Measurements from ENCODE around the gene LMNB1. TPM values are rescaled to one million over a fixed set of nuclear protein-coding genes. Genes with fewer than 3 reads are reported as not detected.
"Not testable (repeated sequence)": the region's sequence is repeated elsewhere in the genome, so short reads cannot be mapped to it uniquely, and the experiment has no call there.

The LMNB1 gene
- total RNA-seq, 1 donor from 2014 or later, result 11.8 TPM

DNA sequence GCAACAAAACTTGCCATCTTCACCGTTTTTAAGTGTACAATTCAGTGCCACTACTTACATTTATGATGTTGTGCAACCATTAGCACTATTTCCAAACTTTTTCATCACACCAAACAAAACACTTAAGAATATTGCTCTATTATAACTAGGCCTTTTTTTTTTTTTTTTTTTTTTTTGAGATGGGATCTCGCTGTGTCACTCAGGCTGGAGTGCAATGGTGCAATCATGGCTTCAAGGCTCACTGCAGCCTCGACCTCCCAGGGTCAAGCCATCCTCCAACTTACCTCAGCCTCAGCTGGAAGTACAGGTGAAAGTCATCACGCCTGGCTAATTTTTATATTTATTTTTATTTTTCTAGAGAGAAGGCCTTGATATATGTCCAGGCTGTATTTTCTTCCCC is 22.3 kb upstream of the LMNB1 start:
- intact Hi-C loops (cut with DNase I), result no loop called here
- H3K4me3 ChIP-seq, result no peak overlapping the region
- no peak for ATAC-seq
- no peaks in the 10 kb centered on the region for H3K36me3 ChIP-seq
- no peaks in the 10 kb centered on the region for H3K27me3 ChIP-seq
- H3K27ac ChIP-seq, result no peak overlapping the region
- TF ChIP-seq, protein P1, sequence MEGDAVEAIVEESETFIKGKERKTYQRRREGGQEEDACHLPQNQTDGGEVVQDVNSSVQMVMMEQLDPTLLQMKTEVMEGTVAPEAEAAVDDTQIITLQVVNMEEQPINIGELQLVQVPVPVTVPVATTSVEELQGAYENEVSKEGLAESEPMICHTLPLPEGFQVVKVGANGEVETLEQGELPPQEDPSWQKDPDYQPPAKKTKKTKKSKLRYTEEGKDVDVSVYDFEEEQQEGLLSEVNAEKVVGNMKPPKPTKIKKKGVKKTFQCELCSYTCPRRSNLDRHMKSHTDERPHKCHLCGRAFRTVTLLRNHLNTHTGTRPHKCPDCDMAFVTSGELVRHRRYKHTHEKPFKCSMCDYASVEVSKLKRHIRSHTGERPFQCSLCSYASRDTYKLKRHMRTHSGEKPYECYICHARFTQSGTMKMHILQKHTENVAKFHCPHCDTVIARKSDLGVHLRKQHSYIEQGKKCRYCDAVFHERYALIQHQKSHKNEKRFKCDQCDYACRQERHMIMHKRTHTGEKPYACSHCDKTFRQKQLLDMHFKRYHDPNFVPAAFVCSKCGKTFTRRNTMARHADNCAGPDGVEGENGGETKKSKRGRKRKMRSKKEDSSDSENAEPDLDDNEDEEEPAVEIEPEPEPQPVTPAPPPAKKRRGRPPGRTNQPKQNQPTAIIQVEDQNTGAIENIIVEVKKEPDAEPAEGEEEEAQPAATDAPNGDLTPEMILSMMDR (IDR thresholded peaks at IDR 0.05), result no peak
- no peak for DNase-seq
- H3K9me3 ChIP-seq, result no peaks in the 10 kb centered on the region
- H3K4me1 ChIP-seq, result no peaks in the 10 kb centered on the region

DNA sequence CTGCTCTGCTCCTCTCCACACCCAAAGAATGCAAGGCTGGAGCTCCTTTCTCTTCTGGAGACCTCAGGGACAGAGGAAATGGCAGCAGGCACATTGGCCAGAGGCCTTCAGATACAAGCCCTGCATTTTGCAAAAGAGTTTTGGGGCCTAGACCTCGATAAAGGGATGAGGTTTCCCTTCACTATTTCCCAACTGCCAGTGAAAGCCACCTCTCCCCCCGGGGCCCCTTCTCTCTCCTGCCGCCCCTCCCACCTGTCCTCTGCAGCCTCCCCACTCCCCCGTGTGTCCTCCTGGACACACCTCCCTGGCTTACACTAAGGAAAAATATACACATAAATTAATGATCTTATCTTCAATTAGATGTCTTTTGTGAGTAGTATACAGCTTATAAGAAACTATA is 21.3 kb upstream of the LMNB1 start:
- intact Hi-C loops (cut with DNase I), result no loop called here
- DNase-seq, result no peak
- Histone ChIP-seq H3K27ac (no peak overlapping the region), H3K36me3 (no peaks in the 10 kb centered on the region), H3K4me1 (no peaks in the 10 kb centered on the region), H3K4me3 (no peak overlapping the region), H3K27me3 (no peaks in the 10 kb centered on the region), H3K9me3 (no peaks in the 10 kb centered on the region)
- no peak for ATAC-seq
- TF ChIP-seq, protein P1 (IDR thresholded peaks at IDR 0.05), result no peak

DNA sequence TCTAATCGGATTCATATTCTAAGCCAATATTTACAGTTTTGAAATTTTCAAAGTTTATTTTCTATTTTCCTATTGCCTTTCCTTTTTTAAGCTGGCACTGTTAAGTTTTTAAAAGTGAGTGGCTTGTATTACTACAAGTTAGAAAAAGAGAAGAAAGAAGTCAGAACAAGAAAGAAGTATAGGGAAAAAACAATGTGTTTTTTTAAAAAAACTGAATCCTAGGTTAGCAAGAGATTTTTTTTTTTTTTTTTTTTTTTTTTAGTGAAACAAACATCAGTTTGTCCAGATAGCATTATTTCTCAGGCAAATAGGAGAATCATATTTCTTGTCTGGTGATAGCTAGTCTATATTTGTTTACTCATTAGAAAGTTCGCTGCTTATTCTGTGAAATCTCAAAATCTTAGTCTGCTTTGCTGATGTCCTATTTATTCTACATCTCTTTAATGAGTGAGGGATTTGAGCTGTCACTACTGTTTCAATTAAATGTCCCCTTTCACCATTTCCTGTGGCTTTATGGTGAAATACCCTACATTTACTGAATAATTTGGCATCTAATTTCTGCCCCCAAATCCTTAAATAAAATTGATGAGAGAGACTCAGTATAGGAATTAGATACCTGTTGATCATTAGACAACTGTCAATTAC is 19.1 kb upstream of the LMNB1 start:
- Histone ChIP-seq H3K9me3 (no peaks in the 10 kb centered on the region), H3K4me1 (no peaks in the 10 kb centered on the region), H3K4me3 (no peak overlapping the region), H3K27ac (no peak overlapping the region), H3K36me3 (no peaks in the 10 kb centered on the region), H3K27me3 (no peaks in the 10 kb centered on the region)
- ATAC-seq (no peak), DNase-seq (no peak)
- intact Hi-C loops (cut with DNase I), result no loop called here
- TF ChIP-seq, protein P1 (IDR thresholded peaks at IDR 0.05), result no peak

DNA sequence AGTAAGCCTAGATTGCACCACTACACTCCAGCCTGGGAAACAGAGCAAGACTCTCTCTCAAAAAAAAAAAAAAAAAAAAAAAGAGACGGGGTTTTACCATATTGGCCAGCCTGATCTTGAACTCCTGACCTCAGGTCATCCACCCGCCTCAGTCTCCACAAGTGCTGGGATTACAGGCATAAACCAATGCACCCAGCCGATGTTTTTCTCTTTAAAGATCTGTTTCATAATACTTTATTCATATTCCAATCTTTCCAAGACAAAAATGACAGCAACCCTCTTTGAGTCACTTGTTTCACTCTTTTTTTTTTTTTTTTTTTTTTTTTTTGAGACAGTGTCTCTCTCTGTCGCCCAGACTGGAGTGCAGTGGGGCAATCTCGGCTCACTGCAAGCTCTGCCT is 13.6 kb upstream of the LMNB1 start:
- TF ChIP-seq, protein P1 (IDR thresholded peaks at IDR 0.05), result no peak
- DNase-seq (no peak), ATAC-seq (no peak)
- Histone ChIP-seq H3K27me3 (no peaks in the 10 kb centered on the region), H3K4me1 (no peaks in the 10 kb centered on the region), H3K27ac (no peak overlapping the region), H3K4me3 (no peak overlapping the region), H3K9me3 (no peaks in the 10 kb centered on the region), H3K36me3 (no peaks in the 10 kb centered on the region)
- intact Hi-C loops (cut with DNase I), result no loop called here

DNA sequence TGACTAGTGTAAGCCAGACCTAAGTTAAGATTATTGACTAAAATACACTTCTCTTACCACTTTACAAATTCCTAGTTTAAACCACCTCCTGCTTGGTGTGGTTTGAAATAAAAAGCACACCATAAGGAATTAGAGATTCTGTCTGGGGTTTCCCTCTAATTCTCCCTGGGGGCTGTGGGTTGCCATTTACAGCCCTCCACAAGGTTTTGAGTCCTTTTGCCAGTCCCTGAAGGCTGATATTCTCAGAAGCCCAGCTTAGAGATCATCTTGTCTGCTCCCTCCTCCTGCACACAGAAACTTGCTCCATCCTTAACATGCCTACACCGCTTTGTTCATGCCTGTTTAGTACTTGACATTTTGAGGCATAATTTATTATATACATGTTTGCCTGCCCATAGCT is 7.2 kb upstream of the LMNB1 start:
- no peaks in the 10 kb centered on the region for H3K27me3 ChIP-seq
- TF ChIP-seq, protein P1 (IDR thresholded peaks at IDR 0.05), result no peak
- intact Hi-C loops (cut with DNase I), result no loop called here
- no peaks in the 10 kb centered on the region for H3K9me3 ChIP-seq
- no peak overlapping the region for H3K27ac ChIP-seq
- no peaks in the 10 kb centered on the region for H3K36me3 ChIP-seq
- no peak for DNase-seq
- no peaks in the 10 kb centered on the region for H3K4me1 ChIP-seq
- no peak for ATAC-seq
- H3K4me3 ChIP-seq, result no peak overlapping the region

DNA sequence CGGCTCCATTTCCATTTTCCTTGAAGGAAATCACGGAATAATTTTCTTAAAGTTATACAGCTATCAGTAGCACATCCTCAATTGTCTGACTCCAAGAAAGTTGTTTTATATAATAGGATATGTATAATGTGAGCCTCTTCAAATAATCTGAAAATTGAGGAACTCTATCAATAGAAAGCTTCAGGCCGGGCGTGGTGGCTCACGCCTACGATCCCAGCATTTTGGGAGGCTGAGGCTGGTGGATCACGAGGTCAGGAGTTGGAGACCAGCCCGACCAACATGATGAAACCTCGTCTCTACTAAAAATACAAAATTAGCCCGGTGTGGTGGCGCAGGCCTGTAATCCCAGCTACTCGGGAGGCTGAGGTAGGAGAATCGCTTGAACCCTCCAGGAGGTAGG is 3.4 kb upstream of the LMNB1 start:
- H3K27me3 ChIP-seq; H3K36me3 ChIP-seq; H3K4me3 ChIP-seq; intact Hi-C loops (cut with DNase I); DNase-seq; H3K9me3 ChIP-seq; H3K4me1 ChIP-seq; ATAC-seq; H3K27ac ChIP-seq: not testable (repeated sequence)

DNA sequence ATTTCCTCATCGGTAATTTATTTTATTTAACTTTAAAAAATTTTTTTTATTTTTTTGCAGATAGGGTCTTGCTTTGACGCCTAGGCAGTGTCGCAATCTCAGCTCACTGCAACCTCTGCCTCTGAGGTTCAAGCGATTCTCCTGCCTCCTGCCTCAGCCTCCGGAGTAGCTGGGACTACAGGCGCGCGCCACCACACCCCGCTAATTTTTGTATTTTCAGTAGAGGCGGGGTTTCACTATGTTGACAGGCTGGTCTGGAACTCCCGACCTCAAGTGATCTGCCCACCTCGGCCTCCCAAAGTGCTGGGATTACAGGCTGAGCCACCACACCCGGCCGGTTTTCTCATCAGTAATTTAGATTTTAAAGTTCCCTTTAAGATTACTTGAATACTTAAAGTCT is 2.3 kb upstream of the LMNB1 start:
- ATAC-seq; H3K4me3 ChIP-seq; DNase-seq; H3K27ac ChIP-seq; intact Hi-C loops (cut with DNase I); H3K9me3 ChIP-seq; H3K36me3 ChIP-seq; H3K27me3 ChIP-seq: not testable (repeated sequence)
- H3K4me1 ChIP-seq, result peaks cover 18% of the 10 kb centered on the region
